ENCODE results near the gene TIFAB. TPM values are rescaled to one million over a fixed set of nuclear protein-coding genes. Genes with fewer than 3 reads are reported as not detected.

TIFAB gene
- polyA plus RNA-seq, 1 of the 3 experiments (the other 2 are of a cell fraction): not detected

DNA sequence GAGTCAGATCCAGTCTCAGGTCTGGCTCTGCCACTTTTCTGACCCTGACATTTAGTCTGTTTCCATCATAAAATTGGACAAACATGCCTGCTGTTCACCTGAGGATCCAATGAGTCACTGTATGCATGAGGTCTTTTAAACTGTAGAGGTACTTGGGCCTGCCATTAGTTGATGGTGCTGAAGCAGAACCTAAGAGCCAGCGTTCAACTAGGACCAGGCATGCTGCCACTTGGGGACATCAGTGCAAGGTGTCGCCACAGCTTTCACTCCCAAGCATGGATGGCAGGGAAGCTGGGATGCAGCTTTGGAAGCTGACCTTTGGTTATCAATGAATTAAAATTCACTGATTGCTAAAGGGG, 46.5 kb upstream of the TIFAB start:
- Histone ChIP-seq H3F3A (replicated peaks; ENCODE audit: insufficient read depth) (peaks cover 12% of the 10 kb centered on the region), H3K27me3 (ENCODE audit: insufficient read depth) (peaks cover 3% of the 10 kb centered on the region; the same call in 1 of the 2 replicates), H4K20me1 (ENCODE audit: insufficient read depth) (no peaks in the 10 kb centered on the region), H3K4me2 (no peak overlapping the region), H3K27ac (ENCODE audit: low read depth in 2 of 2, low read length in 1 of 2) (no peak overlapping the region), H2AFZ (ENCODE audit: low read depth) (no peak overlapping the region), H3K79me2 (ENCODE audit: insufficient read depth) (no peaks in the 10 kb centered on the region), H3K9ac (no peak overlapping the region), H3K9me3 (no peaks in the 10 kb centered on the region), H3K9me2 (no peaks in the 10 kb centered on the region), H3K36me3 (replicated peaks in 1 of 2; ENCODE audit: control insufficient read depth in 1 of 2, insufficient read depth in 2 of 2, low read length in 1 of 2) (no peaks in the 10 kb centered on the region), H3K4me1 (ENCODE audit: control insufficient read depth in 1 of 2, insufficient read depth in 2 of 2, low read depth in 1 of 2, low read length in 1 of 2) (peaks cover 0 to 14% of the 10 kb centered on the region in 2 experiments; a peak in 2 of 4 replicates), H3K4me3 (ENCODE audit: low read depth in 2 of 2, low read length in 1 of 2) (no peak overlapping the region)
- no peak for DNase-seq
- TF ChIP-seq MEF2A (IDR thresholded peaks at IDR 0.05; ENCODE audit: borderline replicate concordance, low read depth) (no peak), YY1 (IDR thresholded peaks at IDR 0.05; ENCODE audit: low read depth) (no peak), CHD2 (IDR thresholded peaks at IDR 0.05; ENCODE audit: low read length, partially characterized antibody) (no peak), TEAD4 (IDR thresholded peaks at IDR 0.05; ENCODE audit: borderline replicate concordance, insufficient read depth) (no peak), ELF1 (IDR thresholded peaks at IDR 0.05) (no peak), NRF1 (IDR thresholded peaks at IDR 0.05; ENCODE audit: low read depth, low read length) (no peak), GATA2 (CRISPR knock-in tag; IDR thresholded peaks at IDR 0.05) (no peak), JUND (IDR thresholded peaks at IDR 0.05) (no peak), MXI1 (IDR thresholded peaks at IDR 0.05; ENCODE audit: low read depth, low read length) (no peak), FOSL2 (IDR thresholded peaks at IDR 0.05; ENCODE audit: borderline replicate concordance, low read depth) (no peak), EP300 (IDR thresholded peaks at IDR 0.05; ENCODE audit: borderline replicate concordance in 1 of 2, low read depth in 1 of 2, low read length in 1 of 2) (no peak), EZH2phosphoT487 (IDR thresholded peaks at IDR 0.05; ENCODE audit: borderline replicate concordance, low read depth) (no peak)
- TF ChIP-seq, protein P1, sequence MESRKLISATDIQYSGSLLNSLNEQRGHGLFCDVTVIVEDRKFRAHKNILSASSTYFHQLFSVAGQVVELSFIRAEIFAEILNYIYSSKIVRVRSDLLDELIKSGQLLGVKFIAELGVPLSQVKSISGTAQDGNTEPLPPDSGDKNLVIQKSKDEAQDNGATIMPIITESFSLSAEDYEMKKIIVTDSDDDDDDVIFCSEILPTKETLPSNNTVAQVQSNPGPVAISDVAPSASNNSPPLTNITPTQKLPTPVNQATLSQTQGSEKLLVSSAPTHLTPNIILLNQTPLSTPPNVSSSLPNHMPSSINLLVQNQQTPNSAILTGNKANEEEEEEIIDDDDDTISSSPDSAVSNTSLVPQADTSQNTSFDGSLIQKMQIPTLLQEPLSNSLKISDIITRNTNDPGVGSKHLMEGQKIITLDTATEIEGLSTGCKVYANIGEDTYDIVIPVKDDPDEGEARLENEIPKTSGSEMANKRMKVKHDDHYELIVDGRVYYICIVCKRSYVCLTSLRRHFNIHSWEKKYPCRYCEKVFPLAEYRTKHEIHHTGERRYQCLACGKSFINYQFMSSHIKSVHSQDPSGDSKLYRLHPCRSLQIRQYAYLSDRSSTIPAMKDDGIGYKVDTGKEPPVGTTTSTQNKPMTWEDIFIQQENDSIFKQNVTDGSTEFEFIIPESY (IDR thresholded peaks at IDR 0.05; ENCODE audit: borderline replicate concordance, low read depth): no peak
- TF ChIP-seq, protein P2, sequence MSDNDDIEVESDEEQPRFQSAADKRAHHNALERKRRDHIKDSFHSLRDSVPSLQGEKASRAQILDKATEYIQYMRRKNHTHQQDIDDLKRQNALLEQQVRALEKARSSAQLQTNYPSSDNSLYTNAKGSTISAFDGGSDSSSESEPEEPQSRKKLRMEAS (IDR thresholded peaks at IDR 0.05; ENCODE audit: low read depth): no peak
- TF ChIP-seq, protein P3, sequence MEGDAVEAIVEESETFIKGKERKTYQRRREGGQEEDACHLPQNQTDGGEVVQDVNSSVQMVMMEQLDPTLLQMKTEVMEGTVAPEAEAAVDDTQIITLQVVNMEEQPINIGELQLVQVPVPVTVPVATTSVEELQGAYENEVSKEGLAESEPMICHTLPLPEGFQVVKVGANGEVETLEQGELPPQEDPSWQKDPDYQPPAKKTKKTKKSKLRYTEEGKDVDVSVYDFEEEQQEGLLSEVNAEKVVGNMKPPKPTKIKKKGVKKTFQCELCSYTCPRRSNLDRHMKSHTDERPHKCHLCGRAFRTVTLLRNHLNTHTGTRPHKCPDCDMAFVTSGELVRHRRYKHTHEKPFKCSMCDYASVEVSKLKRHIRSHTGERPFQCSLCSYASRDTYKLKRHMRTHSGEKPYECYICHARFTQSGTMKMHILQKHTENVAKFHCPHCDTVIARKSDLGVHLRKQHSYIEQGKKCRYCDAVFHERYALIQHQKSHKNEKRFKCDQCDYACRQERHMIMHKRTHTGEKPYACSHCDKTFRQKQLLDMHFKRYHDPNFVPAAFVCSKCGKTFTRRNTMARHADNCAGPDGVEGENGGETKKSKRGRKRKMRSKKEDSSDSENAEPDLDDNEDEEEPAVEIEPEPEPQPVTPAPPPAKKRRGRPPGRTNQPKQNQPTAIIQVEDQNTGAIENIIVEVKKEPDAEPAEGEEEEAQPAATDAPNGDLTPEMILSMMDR (IDR thresholded peaks at IDR 0.05): no peak
- TF ChIP-seq, protein P4, sequence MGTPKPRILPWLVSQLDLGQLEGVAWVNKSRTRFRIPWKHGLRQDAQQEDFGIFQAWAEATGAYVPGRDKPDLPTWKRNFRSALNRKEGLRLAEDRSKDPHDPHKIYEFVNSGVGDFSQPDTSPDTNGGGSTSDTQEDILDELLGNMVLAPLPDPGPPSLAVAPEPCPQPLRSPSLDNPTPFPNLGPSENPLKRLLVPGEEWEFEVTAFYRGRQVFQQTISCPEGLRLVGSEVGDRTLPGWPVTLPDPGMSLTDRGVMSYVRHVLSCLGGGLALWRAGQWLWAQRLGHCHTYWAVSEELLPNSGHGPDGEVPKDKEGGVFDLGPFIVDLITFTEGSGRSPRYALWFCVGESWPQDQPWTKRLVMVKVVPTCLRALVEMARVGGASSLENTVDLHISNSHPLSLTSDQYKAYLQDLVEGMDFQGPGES (IDR thresholded peaks at IDR 0.05; ENCODE audit: low read depth, low read length): no peak
- ChIA-PET POLR2A (no interaction called here), CTCF (interaction anchor here (1.2 to 2.5 kb wide), 3 partner anchors 10 to 36 kb away, joined by 4 to 5 read pairs (median 4); no protein-coding TSS in a partner anchor)
- WGBS (ENCODE audit: low lambda C conversion rate): 60% methylated on average over 2 of the region's 2 CpGs
